OCI-LY3 (cell line): ENCODE measurements around the gene MRPL55.

ENCODE experiments used
- H2AFZ ChIP-seq: fragments of 200-600, 300-600 bp; shearing (Covaris generic); 2 replicates; pipeline ENCODE4 v1.6.0; 2014; ENCODE audit warnings: antibody characterized with exemption, low read depth, low read length
- H3K27ac ChIP-seq: fragments of 200-600, 300-600 bp; sonication (generic); 2 replicates; pipeline ENCODE4 v1.5.1; 2014; ENCODE audit warnings: mild to moderate bottlenecking, low read length, moderate library complexity, mixed read lengths
- H3K27me3 ChIP-seq: fragments of 200-600, 300-600 bp; sonication (generic); 2 replicates; pipeline ENCODE4 v1.6.1; 2014; ENCODE audit warnings: low read depth, low read length, mixed read lengths
- H3K36me3 ChIP-seq: fragments of 200-600, 300-600 bp; sonication (generic); replicated peaks from 2 replicates; pipeline ENCODE3; 2014; ENCODE audit warnings: low read depth, low read length, mixed read lengths
- H3K4me1 ChIP-seq: fragments of 300-600, 200-600 bp; sonication (generic); 2 replicates; pipeline ENCODE4 v1.6.1; 2014; ENCODE audit warnings: low read length, mixed read lengths
- H3K4me2 ChIP-seq: fragments of 200-600, 300-600 bp; sonication (generic); 2 replicates; pipeline ENCODE4 v1.6.1; 2014; ENCODE audit warnings: low read length, mixed read lengths
- H3K4me3 ChIP-seq: fragments of 300-600, 200-600 bp; sonication (generic); 2 replicates; pipeline ENCODE4 v1.5.1; 2014; ENCODE audit warnings: antibody characterized with exemption, mild to moderate bottlenecking, low read length, moderate library complexity
- H3K79me2 ChIP-seq: fragments of 300-600, 200-600 bp; shearing (Covaris generic); 2 replicates; pipeline ENCODE4 v1.6.1; 2014; ENCODE audit warnings: mild to moderate bottlenecking, low read length, mixed read lengths
- H3K9ac ChIP-seq: fragments of 300-600, 200-600 bp; shearing (Covaris generic); 2 replicates; pipeline ENCODE4 v1.6.0; 2014; ENCODE audit warnings: mild to moderate bottlenecking, low read length, moderate library complexity
- H3K9me3 ChIP-seq: fragments of 200-600, 300-600 bp; shearing (Covaris generic); 2 replicates; pipeline ENCODE4 v1.6.1; 2014; ENCODE audit warnings: low read length, mixed read lengths; ENCODE audit not compliant: insufficient read depth
- H4K20me1 ChIP-seq: fragments of 200-600, 300-600 bp; sonication (generic); 2 replicates; pipeline ENCODE4 v1.6.1; 2016; ENCODE audit warnings: low read length, mixed read lengths; ENCODE audit not compliant: insufficient read depth
- EZH2phosphoT487 ChIP-seq: fragments of 200-600 bp; shearing (Covaris generic); IDR thresholded peaks from 2 replicates; pipeline ENCODE4 v1.6.1; 2018; ENCODE audit warnings: antibody characterized with exemption, mixed run types, low read depth
- TF ChIP-seq, protein P1 (sequence below): fragments of 200-600, 300-600 bp; sonication (generic); IDR thresholded peaks from 2 replicates; pipeline ENCODE4 v1.5.1; 2014; ENCODE audit warnings: antibody characterized with exemption, low read length, low read depth

Gene MRPL55

GRCh38 chr1:228070851-228071250 is 38.2 kb downstream of the MRPL55 start:
- H3K4me2 ChIP-seq = no peak overlapping the region

DNA sequence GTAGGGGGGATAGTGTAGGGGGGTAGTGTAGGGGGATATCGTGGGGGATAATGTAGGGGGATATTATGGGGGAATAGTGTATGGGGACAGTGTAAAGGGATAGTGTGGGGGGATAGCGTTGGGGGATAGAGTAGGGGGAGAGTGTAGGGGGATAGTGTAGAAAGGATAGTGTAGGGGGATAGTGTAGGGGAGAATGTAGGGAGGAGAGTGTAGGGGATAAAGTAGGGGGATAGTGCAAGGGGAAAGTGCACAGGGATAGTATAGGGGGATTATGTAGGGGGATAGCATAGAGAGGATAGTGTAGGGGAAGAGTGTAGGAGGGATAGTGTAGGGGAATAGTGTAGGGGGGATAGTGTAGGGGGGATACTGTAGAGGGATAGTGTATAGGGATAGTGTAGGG is 38.9 kb downstream of the MRPL55 start:
- no peak overlapping the region for H2AFZ ChIP-seq
- no peak overlapping the region for H3K9ac ChIP-seq
- H3K79me2 ChIP-seq = no peaks in the 10 kb centered on the region
- no peak overlapping the region for H3K4me3 ChIP-seq
- H3K4me2 ChIP-seq = no peak overlapping the region
- no peaks in the 10 kb centered on the region for H4K20me1 ChIP-seq
- no peak for TF ChIP-seq EZH2phosphoT487
- TF ChIP-seq, protein P1, sequence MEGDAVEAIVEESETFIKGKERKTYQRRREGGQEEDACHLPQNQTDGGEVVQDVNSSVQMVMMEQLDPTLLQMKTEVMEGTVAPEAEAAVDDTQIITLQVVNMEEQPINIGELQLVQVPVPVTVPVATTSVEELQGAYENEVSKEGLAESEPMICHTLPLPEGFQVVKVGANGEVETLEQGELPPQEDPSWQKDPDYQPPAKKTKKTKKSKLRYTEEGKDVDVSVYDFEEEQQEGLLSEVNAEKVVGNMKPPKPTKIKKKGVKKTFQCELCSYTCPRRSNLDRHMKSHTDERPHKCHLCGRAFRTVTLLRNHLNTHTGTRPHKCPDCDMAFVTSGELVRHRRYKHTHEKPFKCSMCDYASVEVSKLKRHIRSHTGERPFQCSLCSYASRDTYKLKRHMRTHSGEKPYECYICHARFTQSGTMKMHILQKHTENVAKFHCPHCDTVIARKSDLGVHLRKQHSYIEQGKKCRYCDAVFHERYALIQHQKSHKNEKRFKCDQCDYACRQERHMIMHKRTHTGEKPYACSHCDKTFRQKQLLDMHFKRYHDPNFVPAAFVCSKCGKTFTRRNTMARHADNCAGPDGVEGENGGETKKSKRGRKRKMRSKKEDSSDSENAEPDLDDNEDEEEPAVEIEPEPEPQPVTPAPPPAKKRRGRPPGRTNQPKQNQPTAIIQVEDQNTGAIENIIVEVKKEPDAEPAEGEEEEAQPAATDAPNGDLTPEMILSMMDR = no peak
- H3K27ac ChIP-seq = no peak overlapping the region
- H3K4me1 ChIP-seq = no peaks in the 10 kb centered on the region
- peaks cover 48% of the 10 kb centered on the region for H3K27me3 ChIP-seq
- H3K9me3 ChIP-seq = no peaks in the 10 kb centered on the region
- H3K36me3 ChIP-seq = no peaks in the 10 kb centered on the region

More at GRCh38 chr1:228070851-228071250, 38.2 kb downstream of the MRPL55 start:
- no peak for TF ChIP-seq EZH2phosphoT487
- TF ChIP-seq, protein P1 = no peak
- H3K79me2 ChIP-seq = no peaks in the 10 kb centered on the region
- no peak overlapping the region for H3K4me3 ChIP-seq
- no peaks in the 10 kb centered on the region for H3K36me3 ChIP-seq
- H3K9me3 ChIP-seq = no peaks in the 10 kb centered on the region
- H3K4me1 ChIP-seq = no peaks in the 10 kb centered on the region
- H3K9ac ChIP-seq = no peak overlapping the region
- peaks cover 55% of the 10 kb centered on the region for H3K27me3 ChIP-seq
- no peaks in the 10 kb centered on the region for H4K20me1 ChIP-seq
- no peak overlapping the region for H2AFZ ChIP-seq
- H3K27ac ChIP-seq = no peak overlapping the region

GRCh38 chr1:228068359-228068758 is 40.7 kb downstream of the MRPL55 start:
- H3K36me3 ChIP-seq = no peaks in the 10 kb centered on the region
- H2AFZ ChIP-seq = no peak overlapping the region
- H3K4me1 ChIP-seq = no peaks in the 10 kb centered on the region
- no peak overlapping the region for H3K27ac ChIP-seq
- TF ChIP-seq EZH2phosphoT487 = no peak
- TF ChIP-seq, protein P1 = no peak
- no peak overlapping the region for H3K9ac ChIP-seq
- no peak overlapping the region for H3K4me2 ChIP-seq
- no peaks in the 10 kb centered on the region for H3K79me2 ChIP-seq
- no peak overlapping the region for H3K4me3 ChIP-seq
- no peaks in the 10 kb centered on the region for H4K20me1 ChIP-seq
- H3K9me3 ChIP-seq = no peaks in the 10 kb centered on the region
- H3K27me3 ChIP-seq = peaks cover 35% of the 10 kb centered on the region

DNA sequence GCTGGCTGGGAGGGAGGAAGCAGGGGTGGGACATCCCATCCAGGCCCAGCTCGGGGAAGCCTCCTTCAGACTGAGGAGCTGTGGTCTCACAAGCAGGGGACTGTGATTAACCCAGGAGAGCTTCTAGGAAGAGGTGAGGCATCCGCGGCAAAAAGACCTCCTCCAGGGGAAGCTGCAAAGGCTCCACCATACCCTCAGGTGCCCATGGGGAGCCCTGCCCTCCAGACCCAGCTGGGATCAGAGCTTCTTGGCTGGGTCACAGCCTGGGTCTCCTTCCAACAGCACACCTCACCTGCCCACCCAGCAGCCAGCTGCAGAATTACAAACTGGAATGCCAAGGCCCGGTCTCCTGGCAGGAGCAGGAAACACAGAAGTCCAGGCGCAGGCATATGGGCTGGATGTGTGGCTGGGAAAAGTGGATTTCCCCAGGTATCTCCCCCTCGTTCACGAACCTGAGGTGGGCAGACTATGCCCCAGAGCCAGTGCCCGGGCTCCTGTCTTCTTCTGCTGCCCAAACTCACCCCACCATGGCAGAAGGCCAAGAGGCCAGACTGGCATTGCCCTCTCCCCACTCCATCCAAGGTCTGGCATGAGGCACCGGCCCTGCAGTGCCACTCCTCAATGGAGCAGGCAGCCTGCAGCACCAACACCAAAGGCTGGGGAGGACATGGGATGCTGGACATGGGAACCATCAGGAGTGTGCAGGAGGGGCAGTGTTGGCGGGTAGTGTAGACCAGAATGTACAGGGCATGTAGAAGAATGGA is 42.0 kb downstream of the MRPL55 start:
- Histone ChIP-seq H3K4me1 (no peaks in the 10 kb centered on the region), H2AFZ (no peak overlapping the region), H3K36me3 (no peaks in the 10 kb centered on the region), H4K20me1 (no peaks in the 10 kb centered on the region), H3K79me2 (no peaks in the 10 kb centered on the region), H3K4me3 (no peak overlapping the region), H3K9me3 (no peaks in the 10 kb centered on the region), H3K4me2 (no peak overlapping the region), H3K27ac (no peak overlapping the region), H3K27me3 (peaks cover 23% of the 10 kb centered on the region), H3K9ac (no peak overlapping the region)
- TF ChIP-seq, protein P1 = no peak
- TF ChIP-seq EZH2phosphoT487 = no peak
